ENCODE data around the gene EIF3L.

EIF3L gene

DNA sequence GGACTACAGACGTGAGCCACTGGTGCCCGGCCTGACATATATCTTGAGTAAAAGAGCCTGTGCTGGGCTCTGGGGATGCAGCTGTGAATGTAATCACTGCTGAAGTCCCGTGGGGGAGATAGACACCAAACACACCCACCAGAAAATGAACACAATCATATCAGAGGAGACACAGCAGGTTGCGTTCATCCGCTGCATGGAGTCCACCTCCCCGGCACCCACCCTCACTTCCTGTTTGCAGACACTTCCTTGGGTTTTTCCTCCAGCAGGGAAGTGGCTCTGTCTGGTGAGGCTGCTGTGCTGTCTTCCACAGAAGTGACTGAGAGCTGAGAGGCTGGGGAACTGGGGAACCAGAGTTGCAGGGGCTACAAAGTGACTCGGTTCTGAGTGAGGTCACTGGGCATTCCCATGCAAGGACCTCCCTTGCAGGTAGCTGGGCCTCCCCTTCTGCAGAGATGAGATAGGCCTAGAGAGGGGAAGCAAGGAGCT is 64.1 kb downstream of the EIF3L start:
- no peak overlapping the region for H3K4me3 ChIP-seq (ENCODE audit: low read depth in 1 of 2, low read length in 2 of 2)
- H3K9me3 ChIP-seq (ENCODE audit: control insufficient read depth in 1 of 2, low read length in 2 of 2) = no peaks in the 10 kb centered on the region
- no peaks in the 10 kb centered on the region for H3K27me3 ChIP-seq (ENCODE audit: control insufficient read depth in 1 of 2, insufficient read depth in 2 of 2, low read length in 2 of 2)
- no peak overlapping the region for H3K9ac ChIP-seq (ENCODE audit: low read depth in 1 of 2, low read length in 2 of 2)
- no peak overlapping the region for H3K27ac ChIP-seq (ENCODE audit: low read depth, low read length)
- H3K36me3 ChIP-seq (ENCODE audit: control insufficient read depth in 1 of 2, insufficient read depth in 2 of 2, low read length in 2 of 2) = peaks cover 12 to 32% of the 10 kb centered on the region in 2 donors
- H3K4me1 ChIP-seq (ENCODE audit: control insufficient read depth in 1 of 2, insufficient read depth in 2 of 2, low read length in 2 of 2) = no peaks in the 10 kb centered on the region

DNA sequence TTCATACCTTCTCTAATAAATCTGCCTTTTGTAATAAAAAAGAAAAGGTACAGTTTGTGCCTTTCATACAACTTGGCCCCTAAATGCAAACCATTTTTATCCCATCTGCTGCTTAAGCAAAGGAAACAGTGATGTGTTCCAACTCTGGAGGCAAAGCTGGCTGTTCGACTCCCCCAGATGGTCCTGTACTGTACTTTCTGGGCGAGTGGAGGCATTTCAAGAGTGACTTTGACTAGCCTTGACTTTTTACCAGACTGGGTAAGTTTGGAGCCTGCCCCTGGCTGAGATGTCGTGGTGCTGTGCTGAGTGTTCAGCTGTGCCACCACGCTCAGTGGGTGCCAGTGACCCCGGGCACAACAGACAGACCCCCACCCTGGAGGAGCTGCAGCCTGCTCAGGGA is 67.1 kb downstream of the EIF3L start:
- H3K36me3 ChIP-seq (ENCODE audit: control insufficient read depth in 1 of 2, insufficient read depth in 2 of 2, low read length in 2 of 2) = peaks cover 19 to 40% of the 10 kb centered on the region in 2 donors
- H3K4me1 ChIP-seq (ENCODE audit: control insufficient read depth in 1 of 2, insufficient read depth in 2 of 2, low read length in 2 of 2) = no peaks in the 10 kb centered on the region
- no peak overlapping the region for H3K9ac ChIP-seq (ENCODE audit: low read depth in 1 of 2, low read length in 2 of 2)
- no peaks in the 10 kb centered on the region for H3K9me3 ChIP-seq (ENCODE audit: control insufficient read depth in 1 of 2, low read length in 2 of 2)
- no peak overlapping the region for H3K4me3 ChIP-seq (ENCODE audit: low read depth in 1 of 2, low read length in 2 of 2)
- H3K27ac ChIP-seq (ENCODE audit: low read depth, low read length) = no peak overlapping the region
- no peaks in the 10 kb centered on the region for H3K27me3 ChIP-seq (ENCODE audit: control insufficient read depth in 1 of 2, insufficient read depth in 2 of 2, low read length in 2 of 2)

DNA sequence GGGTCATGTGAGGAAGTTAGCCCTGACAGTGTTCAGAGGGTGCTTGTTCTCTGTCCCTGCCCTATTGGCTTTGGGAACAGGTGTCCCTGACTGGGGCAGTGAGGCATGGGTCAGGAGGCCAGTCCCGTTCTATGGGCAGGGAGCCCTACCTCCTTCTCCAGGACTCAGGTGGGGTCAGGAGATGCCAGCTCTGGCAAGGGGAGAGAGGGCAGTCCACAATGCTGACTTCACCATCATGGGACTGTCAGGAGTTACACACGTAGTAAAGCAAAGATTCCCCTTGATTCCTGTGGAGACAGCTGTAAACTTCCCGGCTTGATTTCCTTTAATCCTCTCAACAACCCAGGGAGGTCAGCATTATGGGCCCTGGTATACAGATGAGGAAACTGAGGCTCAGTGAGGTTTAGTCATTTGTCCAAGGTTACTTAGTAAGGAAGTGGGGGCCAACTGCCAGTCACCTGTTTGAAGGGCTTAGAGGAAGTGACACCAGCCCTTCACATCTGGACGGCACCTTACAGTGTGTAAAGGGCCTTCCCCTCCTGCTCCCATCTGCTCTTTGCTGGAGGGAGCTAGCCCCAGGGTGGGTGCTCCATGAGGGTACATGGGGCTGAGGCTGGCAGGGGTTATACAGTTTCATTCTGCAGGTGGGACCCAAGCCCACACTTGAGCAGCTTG is 68.8 kb downstream of the EIF3L start:
- H3K4me3 ChIP-seq (ENCODE audit: low read depth in 1 of 2, low read length in 2 of 2) = no peak overlapping the region
- H3K27ac ChIP-seq (ENCODE audit: low read depth, low read length) = no peak overlapping the region
- H3K27me3 ChIP-seq (ENCODE audit: control insufficient read depth in 1 of 2, insufficient read depth in 2 of 2, low read length in 2 of 2) = no peaks in the 10 kb centered on the region
- peaks cover 19 to 40% of the 10 kb centered on the region in 2 donors for H3K36me3 ChIP-seq (ENCODE audit: control insufficient read depth in 1 of 2, insufficient read depth in 2 of 2, low read length in 2 of 2)
- H3K9me3 ChIP-seq (ENCODE audit: control insufficient read depth in 1 of 2, low read length in 2 of 2) = no peaks in the 10 kb centered on the region
- no peak overlapping the region for H3K9ac ChIP-seq (ENCODE audit: low read depth in 1 of 2, low read length in 2 of 2)
- H3K4me1 ChIP-seq (ENCODE audit: control insufficient read depth in 1 of 2, insufficient read depth in 2 of 2, low read length in 2 of 2) = no peaks in the 10 kb centered on the region

DNA sequence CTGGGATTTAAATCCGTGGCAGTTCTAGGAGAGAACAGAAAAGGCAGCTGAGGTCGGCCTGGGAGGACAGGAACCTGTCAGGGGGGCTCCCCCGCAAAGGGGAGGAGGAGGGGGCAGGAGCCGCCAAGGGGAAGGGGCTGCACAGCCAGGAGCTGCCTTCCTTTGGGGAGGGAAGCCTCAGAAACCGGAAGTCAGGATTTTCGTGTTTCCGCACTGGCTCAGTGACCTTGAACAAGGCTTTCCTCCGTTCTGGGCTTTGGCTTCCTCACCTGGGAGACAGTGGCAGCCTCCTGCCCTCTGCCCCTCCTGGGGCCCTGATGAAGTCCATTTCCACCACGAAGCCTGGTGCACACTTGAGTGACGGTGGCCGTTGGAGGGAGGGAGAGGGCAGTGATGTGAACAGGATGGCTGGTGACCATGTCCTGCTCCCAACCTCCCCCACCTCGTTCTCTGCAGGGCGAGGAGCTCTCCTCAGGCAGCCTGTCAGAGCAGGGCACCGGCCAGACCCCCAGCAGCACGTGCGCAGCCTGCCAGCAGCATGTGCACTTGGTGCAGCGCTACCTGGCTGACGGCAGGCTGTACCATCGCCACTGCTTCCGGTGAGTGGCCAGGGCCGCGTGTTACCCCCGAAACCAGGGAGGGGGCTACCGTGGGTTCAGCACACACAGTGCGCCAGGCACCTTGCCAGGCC is 69.5 kb downstream of the EIF3L start:
- no peaks in the 10 kb centered on the region for H3K27me3 ChIP-seq (ENCODE audit: control insufficient read depth in 1 of 2, insufficient read depth in 2 of 2, low read length in 2 of 2)
- peaks cover 19 to 39% of the 10 kb centered on the region in 2 donors for H3K36me3 ChIP-seq (ENCODE audit: control insufficient read depth in 1 of 2, insufficient read depth in 2 of 2, low read length in 2 of 2)
- H3K9me3 ChIP-seq (ENCODE audit: control insufficient read depth in 1 of 2, low read length in 2 of 2) = no peaks in the 10 kb centered on the region
- H3K27ac ChIP-seq (ENCODE audit: low read depth, low read length) = no peak overlapping the region
- H3K4me3 ChIP-seq (ENCODE audit: low read depth in 1 of 2, low read length in 2 of 2) = no peak overlapping the region
- no peak overlapping the region for H3K9ac ChIP-seq (ENCODE audit: low read depth in 1 of 2, low read length in 2 of 2)
- no peaks in the 10 kb centered on the region for H3K4me1 ChIP-seq (ENCODE audit: control insufficient read depth in 1 of 2, insufficient read depth in 2 of 2, low read length in 2 of 2)

GRCh38 chr22:37920126-37920525 is 70.9 kb downstream of the EIF3L start:
- Histone ChIP-seq H3K4me1 (ENCODE audit: control insufficient read depth in 1 of 2, insufficient read depth in 2 of 2, low read length in 2 of 2) (peaks cover 10 to 12% of the 10 kb centered on the region in 2 donors), H3K4me3 (ENCODE audit: low read depth in 1 of 2, low read length in 2 of 2) (no peak overlapping the region), H3K27me3 (ENCODE audit: control insufficient read depth in 1 of 2, insufficient read depth in 2 of 2, low read length in 2 of 2) (no peaks in the 10 kb centered on the region), H3K9ac (ENCODE audit: low read depth in 1 of 2, low read length in 2 of 2) (no peak overlapping the region), H3K36me3 (ENCODE audit: control insufficient read depth in 1 of 2, insufficient read depth in 2 of 2, low read length in 2 of 2) (peaks cover 19 to 42% of the 10 kb centered on the region in 2 donors), H3K9me3 (ENCODE audit: control insufficient read depth in 1 of 2, low read length in 2 of 2) (no peaks in the 10 kb centered on the region), H3K27ac (ENCODE audit: low read depth, low read length) (no peak overlapping the region)

DNA sequence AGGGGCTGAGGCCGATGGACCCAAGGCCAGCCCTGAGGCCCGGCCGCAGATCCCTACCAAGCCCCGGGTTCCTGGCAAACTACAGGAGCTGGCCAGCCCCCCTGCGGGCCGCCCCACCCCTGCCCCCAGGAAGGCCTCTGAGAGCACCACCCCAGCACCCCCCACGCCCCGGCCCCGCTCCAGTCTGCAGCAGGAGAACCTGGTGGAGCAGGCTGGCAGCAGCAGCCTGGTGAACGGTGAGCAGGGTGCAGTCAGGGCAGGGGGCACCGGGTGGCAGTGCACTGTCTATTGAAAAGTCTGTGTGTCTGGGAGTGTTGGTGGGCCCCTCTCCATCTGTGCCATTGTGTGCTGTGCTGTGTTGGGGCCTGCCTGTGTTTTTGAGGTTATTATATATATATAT is 73.0 kb downstream of the EIF3L start:
- no peak overlapping the region for H3K4me3 ChIP-seq (ENCODE audit: low read depth in 1 of 2, low read length in 2 of 2)
- H3K9me3 ChIP-seq (ENCODE audit: control insufficient read depth in 1 of 2, low read length in 2 of 2) = no peaks in the 10 kb centered on the region
- no peak overlapping the region for H3K9ac ChIP-seq (ENCODE audit: low read depth in 1 of 2, low read length in 2 of 2)
- H3K36me3 ChIP-seq (ENCODE audit: control insufficient read depth in 1 of 2, insufficient read depth in 2 of 2, low read length in 2 of 2) = peaks cover 31 to 51% of the 10 kb centered on the region in 2 donors
- peaks cover 13 to 15% of the 10 kb centered on the region in 2 donors for H3K4me1 ChIP-seq (ENCODE audit: control insufficient read depth in 1 of 2, insufficient read depth in 2 of 2, low read length in 2 of 2)
- H3K27ac ChIP-seq (ENCODE audit: low read depth, low read length) = no peak overlapping the region
- H3K27me3 ChIP-seq (ENCODE audit: control insufficient read depth in 1 of 2, insufficient read depth in 2 of 2, low read length in 2 of 2) = no peaks in the 10 kb centered on the region

DNA sequence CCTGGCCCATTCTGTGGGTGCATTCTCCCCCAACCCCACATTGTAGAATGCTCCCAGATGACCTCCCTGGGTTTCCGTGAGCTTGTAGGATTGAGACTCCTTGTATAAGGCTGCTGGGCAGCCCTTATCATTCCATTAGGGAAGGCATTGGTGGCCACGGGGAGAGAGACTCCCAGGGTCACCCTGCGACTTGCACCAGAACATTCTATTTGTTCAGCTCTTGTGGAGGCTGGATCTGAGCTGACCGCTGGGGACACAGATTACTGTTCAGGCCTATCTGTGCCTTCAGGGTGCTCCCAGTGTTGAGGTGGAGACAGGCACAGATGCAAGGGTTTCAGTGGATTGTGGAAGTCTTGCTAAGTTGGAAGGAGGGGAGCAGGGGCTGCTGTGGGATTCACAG is 74.7 kb downstream of the EIF3L start:
- H3K4me3 ChIP-seq (ENCODE audit: low read depth in 1 of 2, low read length in 2 of 2) = no peak overlapping the region
- peaks cover 17 to 42% of the 10 kb centered on the region in 2 donors for H3K36me3 ChIP-seq (ENCODE audit: control insufficient read depth in 1 of 2, insufficient read depth in 2 of 2, low read length in 2 of 2)
- H3K27me3 ChIP-seq (ENCODE audit: control insufficient read depth in 1 of 2, insufficient read depth in 2 of 2, low read length in 2 of 2) = no peaks in the 10 kb centered on the region
- H3K9me3 ChIP-seq (ENCODE audit: control insufficient read depth in 1 of 2, low read length in 2 of 2) = no peaks in the 10 kb centered on the region
- H3K9ac ChIP-seq (ENCODE audit: low read depth in 1 of 2, low read length in 2 of 2) = no peak overlapping the region
- H3K4me1 ChIP-seq (ENCODE audit: control insufficient read depth in 1 of 2, insufficient read depth in 2 of 2, low read length in 2 of 2) = peaks cover 13 to 15% of the 10 kb centered on the region in 2 donors
- no peak overlapping the region for H3K27ac ChIP-seq (ENCODE audit: low read depth, low read length)

DNA sequence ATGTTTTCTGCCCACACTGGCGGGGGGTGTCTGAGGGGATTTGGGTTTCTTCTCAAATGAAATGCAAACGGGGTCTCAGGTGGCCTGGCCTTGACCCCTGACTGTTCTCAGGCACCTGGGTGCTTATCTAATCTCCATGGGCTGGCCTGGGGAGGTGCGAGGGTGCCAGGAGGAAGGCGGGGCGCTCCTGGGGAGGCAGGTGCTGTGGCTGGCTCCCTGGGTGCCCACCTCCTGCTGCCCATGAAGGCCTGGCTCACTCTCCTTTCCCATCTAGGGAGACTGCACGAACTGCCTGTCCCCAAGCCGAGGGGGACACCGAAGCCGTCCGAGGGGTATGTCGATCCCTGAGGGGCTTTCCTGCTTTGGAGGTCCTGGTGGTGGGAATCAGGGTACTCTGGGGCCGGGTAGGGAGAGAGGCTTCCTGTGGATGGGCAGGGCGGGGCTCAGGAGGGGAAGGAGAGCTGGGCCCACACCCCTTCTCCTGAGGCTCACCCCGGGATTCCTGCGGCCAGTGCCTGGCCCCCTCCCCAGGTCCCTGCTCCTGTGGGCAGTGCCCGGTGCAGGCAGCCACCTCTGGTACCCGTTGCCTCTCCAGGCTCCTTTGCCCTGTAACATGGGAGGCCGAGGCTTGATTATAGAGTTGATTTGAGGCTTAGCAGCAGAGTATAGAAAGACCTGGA is 75.3 kb downstream of the EIF3L start:
- no peak overlapping the region for H3K27ac ChIP-seq (ENCODE audit: low read depth, low read length)
- no peaks in the 10 kb centered on the region for H3K27me3 ChIP-seq (ENCODE audit: control insufficient read depth in 1 of 2, insufficient read depth in 2 of 2, low read length in 2 of 2)
- no peak overlapping the region for H3K9ac ChIP-seq (ENCODE audit: low read depth in 1 of 2, low read length in 2 of 2)
- H3K9me3 ChIP-seq (ENCODE audit: control insufficient read depth in 1 of 2, low read length in 2 of 2) = no peaks in the 10 kb centered on the region
- peaks cover 18 to 19% of the 10 kb centered on the region in 2 donors for H3K4me1 ChIP-seq (ENCODE audit: control insufficient read depth in 1 of 2, insufficient read depth in 2 of 2, low read length in 2 of 2)
- no peak overlapping the region for H3K4me3 ChIP-seq (ENCODE audit: low read depth in 1 of 2, low read length in 2 of 2)
- peaks cover 19 to 44% of the 10 kb centered on the region in 2 donors for H3K36me3 ChIP-seq (ENCODE audit: control insufficient read depth in 1 of 2, insufficient read depth in 2 of 2, low read length in 2 of 2)

GRCh38 chr22:37925330-37925729 is 76.1 kb downstream of the EIF3L start:
- H3K4me3 ChIP-seq (ENCODE audit: low read depth in 1 of 2, low read length in 2 of 2) = no peak overlapping the region
- H3K27ac ChIP-seq (ENCODE audit: low read depth, low read length) = no peak overlapping the region
- no peaks in the 10 kb centered on the region for H3K9me3 ChIP-seq (ENCODE audit: control insufficient read depth in 1 of 2, low read length in 2 of 2)
- peaks cover 19 to 20% of the 10 kb centered on the region in 2 donors for H3K4me1 ChIP-seq (ENCODE audit: control insufficient read depth in 1 of 2, insufficient read depth in 2 of 2, low read length in 2 of 2)
- H3K27me3 ChIP-seq (ENCODE audit: control insufficient read depth in 1 of 2, insufficient read depth in 2 of 2, low read length in 2 of 2) = no peaks in the 10 kb centered on the region
- H3K9ac ChIP-seq (ENCODE audit: low read depth in 1 of 2, low read length in 2 of 2) = no peak overlapping the region
- peaks cover 19 to 48% of the 10 kb centered on the region in 2 donors for H3K36me3 ChIP-seq (ENCODE audit: control insufficient read depth in 1 of 2, insufficient read depth in 2 of 2, low read length in 2 of 2)

- Histone ChIP-seq H3K27ac (ENCODE audit: low read depth, low read length) (no peak overlapping the region), H3K4me3 (ENCODE audit: low read depth in 1 of 2, low read length in 2 of 2) (no peak overlapping the region), H3K9ac (ENCODE audit: low read depth in 1 of 2, low read length in 2 of 2) (no peak overlapping the region), H3K4me1 (ENCODE audit: control insufficient read depth in 1 of 2, insufficient read depth in 2 of 2, low read length in 2 of 2) (peaks cover 19 to 20% of the 10 kb centered on the region in 2 donors), H3K27me3 (ENCODE audit: control insufficient read depth in 1 of 2, insufficient read depth in 2 of 2, low read length in 2 of 2) (no peaks in the 10 kb centered on the region), H3K9me3 (ENCODE audit: control insufficient read depth in 1 of 2, low read length in 2 of 2) (no peaks in the 10 kb centered on the region), H3K36me3 (ENCODE audit: control insufficient read depth in 1 of 2, insufficient read depth in 2 of 2, low read length in 2 of 2) (peaks cover 19 to 48% of the 10 kb centered on the region in 2 donors)
These were observed 76.5 kb downstream of the EIF3L start for GRCh38 chr22:37925767-37926166.
